ENCODE results near the gene CLDND2. TPM values are rescaled to one million over a fixed set of nuclear protein-coding genes. Genes with fewer than 3 reads are reported as not detected.

CLDND2 gene
- total RNA-seq, 2 donors from 2014 or later = not detected

GRCh38 chr19:51326216-51327065 is 42.4 kb downstream of the CLDND2 start:
- H3K27ac ChIP-seq = no peak overlapping the region
- TF ChIP-seq POLR2A (IDR thresholded peaks at IDR 0.05) (no peak), CTCF (IDR thresholded peaks at IDR 0.05) (no peak)
- peaks cover 8% of the 10 kb centered on the region for H3K4me1 ChIP-seq
- no peaks in the 10 kb centered on the region for H3K9me3 ChIP-seq
- no peak overlapping the region for H3K4me3 ChIP-seq
- H3K36me3 ChIP-seq (replicated peaks in 1 of 2; ENCODE audit: insufficient read depth in 1 of 2, low read depth in 2 of 2) = no peaks in the 10 kb centered on the region
- 4 to 12% methylated on average over 25 to 30 of the region's 36 CpGs for WGBS, 2 donors
- no peak for ATAC-seq
- DNase-seq = no peak
- intact Hi-C loops (cut with DNase I) = no loop called here
- peaks cover 0 to 23% of the 10 kb centered on the region in 2 donors for H3K27me3 ChIP-seq

GRCh38 chr19:51325161-51325976 is 43.4 kb downstream of the CLDND2 start:
- Histone ChIP-seq H3K27me3 (peaks cover 0 to 23% of the 10 kb centered on the region in 2 donors), H3K27ac (no peak overlapping the region), H3K4me1 (peaks cover 8% of the 10 kb centered on the region), H3K36me3 (replicated peaks in 1 of 2; ENCODE audit: insufficient read depth in 1 of 2, low read depth in 2 of 2) (no peaks in the 10 kb centered on the region), H3K4me3 (no peak overlapping the region), H3K9me3 (no peaks in the 10 kb centered on the region)
- intact Hi-C loops (cut with DNase I) = no loop called here
- DNase-seq (no peak), ATAC-seq (no peak)
- WGBS, 2 donors = 57 to 58% methylated on average over 23 to 26 of the region's 26 CpGs
- TF ChIP-seq POLR2A (IDR thresholded peaks at IDR 0.05) = no peak
- TF ChIP-seq CTCF (IDR thresholded peaks at IDR 0.05) = no peak

- 42 to 64% methylated on average over 6 of the region's 6 CpGs for WGBS, 2 donors
- Histone ChIP-seq H3K27me3 (peaks cover 0 to 23% of the 10 kb centered on the region in 2 donors), H3K4me3 (no peak overlapping the region), H3K9me3 (no peaks in the 10 kb centered on the region), H3K36me3 (replicated peaks in 1 of 2; ENCODE audit: insufficient read depth in 1 of 2, low read depth in 2 of 2) (no peaks in the 10 kb centered on the region), H3K4me1 (peaks cover 8% of the 10 kb centered on the region), H3K27ac (no peak overlapping the region)
- ATAC-seq = no peak
- TF ChIP-seq CTCF (IDR thresholded peaks at IDR 0.05) = no peak
- no peak for TF ChIP-seq POLR2A (IDR thresholded peaks at IDR 0.05)
- DNase-seq = no peak
- intact Hi-C loops (cut with DNase I) = no loop called here
Measured at GRCh38 chr19:51324167-51324481, 44.7 kb downstream of the CLDND2 start.

GRCh38 chr19:51323481-51324166 is 45.2 kb downstream of the CLDND2 start:
- ATAC-seq = no peak
- Histone ChIP-seq H3K27ac (no peak overlapping the region), H3K36me3 (replicated peaks in 1 of 2; ENCODE audit: insufficient read depth in 1 of 2, low read depth in 2 of 2) (no peaks in the 10 kb centered on the region), H3K9me3 (no peaks in the 10 kb centered on the region), H3K4me3 (no peak overlapping the region), H3K27me3 (peaks cover 0 to 23% of the 10 kb centered on the region in 2 donors), H3K4me1 (peaks cover 8% of the 10 kb centered on the region)
- DNase-seq = no peak
- TF ChIP-seq POLR2A (IDR thresholded peaks at IDR 0.05) (no peak), CTCF (IDR thresholded peaks at IDR 0.05) (no peak)
- intact Hi-C loops (cut with DNase I) = no loop called here
- 66 to 68% methylated on average over 29 of the region's 29 CpGs for WGBS, 2 donors
